ENCODE results near the gene KIRREL3.

The KIRREL3 gene

DNA sequence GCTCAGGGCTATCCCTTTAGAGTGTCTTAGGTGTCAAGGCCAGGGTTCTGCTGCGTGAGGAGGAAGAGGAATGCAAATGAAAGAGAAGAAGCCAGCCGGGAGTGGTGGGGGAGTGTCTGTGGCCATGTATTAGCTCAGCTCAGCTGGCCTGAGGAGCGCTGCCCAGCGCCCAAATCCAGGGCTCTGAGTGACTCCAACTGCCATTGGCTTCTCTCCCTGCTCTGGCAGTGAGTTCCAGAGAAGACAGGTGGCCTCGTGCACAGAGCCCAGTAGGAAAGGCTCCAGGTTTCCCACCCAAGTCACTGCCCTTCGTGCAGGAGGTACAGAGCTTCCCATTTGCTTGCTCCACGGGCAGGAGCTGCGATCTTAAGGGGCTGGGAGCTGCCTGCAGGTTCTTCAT lies 302.0 kb downstream of the KIRREL3 start:
- no peak for DNase-seq (ENCODE audit: low read depth in 1 of 2, low spot score in 1 of 2)
- Histone ChIP-seq H3K4me3 (replicated peaks; ENCODE audit: insufficient read depth, low read length) (no peak overlapping the region), H3K27me3 (ENCODE audit: insufficient read depth, poor library complexity, severe bottlenecking) (no peaks in the 10 kb centered on the region), H3K27ac (replicated peaks) (no peak overlapping the region)
- TF ChIP-seq, protein P1, sequence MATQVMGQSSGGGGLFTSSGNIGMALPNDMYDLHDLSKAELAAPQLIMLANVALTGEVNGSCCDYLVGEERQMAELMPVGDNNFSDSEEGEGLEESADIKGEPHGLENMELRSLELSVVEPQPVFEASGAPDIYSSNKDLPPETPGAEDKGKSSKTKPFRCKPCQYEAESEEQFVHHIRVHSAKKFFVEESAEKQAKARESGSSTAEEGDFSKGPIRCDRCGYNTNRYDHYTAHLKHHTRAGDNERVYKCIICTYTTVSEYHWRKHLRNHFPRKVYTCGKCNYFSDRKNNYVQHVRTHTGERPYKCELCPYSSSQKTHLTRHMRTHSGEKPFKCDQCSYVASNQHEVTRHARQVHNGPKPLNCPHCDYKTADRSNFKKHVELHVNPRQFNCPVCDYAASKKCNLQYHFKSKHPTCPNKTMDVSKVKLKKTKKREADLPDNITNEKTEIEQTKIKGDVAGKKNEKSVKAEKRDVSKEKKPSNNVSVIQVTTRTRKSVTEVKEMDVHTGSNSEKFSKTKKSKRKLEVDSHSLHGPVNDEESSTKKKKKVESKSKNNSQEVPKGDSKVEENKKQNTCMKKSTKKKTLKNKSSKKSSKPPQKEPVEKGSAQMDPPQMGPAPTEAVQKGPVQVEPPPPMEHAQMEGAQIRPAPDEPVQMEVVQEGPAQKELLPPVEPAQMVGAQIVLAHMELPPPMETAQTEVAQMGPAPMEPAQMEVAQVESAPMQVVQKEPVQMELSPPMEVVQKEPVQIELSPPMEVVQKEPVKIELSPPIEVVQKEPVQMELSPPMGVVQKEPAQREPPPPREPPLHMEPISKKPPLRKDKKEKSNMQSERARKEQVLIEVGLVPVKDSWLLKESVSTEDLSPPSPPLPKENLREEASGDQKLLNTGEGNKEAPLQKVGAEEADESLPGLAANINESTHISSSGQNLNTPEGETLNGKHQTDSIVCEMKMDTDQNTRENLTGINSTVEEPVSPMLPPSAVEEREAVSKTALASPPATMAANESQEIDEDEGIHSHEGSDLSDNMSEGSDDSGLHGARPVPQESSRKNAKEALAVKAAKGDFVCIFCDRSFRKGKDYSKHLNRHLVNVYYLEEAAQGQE (IDR thresholded peaks at IDR 0.05; ENCODE audit: insufficient replicate concordance, low read depth): no peak
- TF ChIP-seq POLR2AphosphoS5 (IDR thresholded peaks at IDR 0.05; ENCODE audit: low read depth) (no peak), GABPA (IDR thresholded peaks at IDR 0.05; ENCODE audit: low read depth) (no peak), SPI1 (IDR thresholded peaks at IDR 0.05; ENCODE audit: borderline replicate concordance, low read depth) (no peak)
- TF ChIP-seq, protein P2, sequence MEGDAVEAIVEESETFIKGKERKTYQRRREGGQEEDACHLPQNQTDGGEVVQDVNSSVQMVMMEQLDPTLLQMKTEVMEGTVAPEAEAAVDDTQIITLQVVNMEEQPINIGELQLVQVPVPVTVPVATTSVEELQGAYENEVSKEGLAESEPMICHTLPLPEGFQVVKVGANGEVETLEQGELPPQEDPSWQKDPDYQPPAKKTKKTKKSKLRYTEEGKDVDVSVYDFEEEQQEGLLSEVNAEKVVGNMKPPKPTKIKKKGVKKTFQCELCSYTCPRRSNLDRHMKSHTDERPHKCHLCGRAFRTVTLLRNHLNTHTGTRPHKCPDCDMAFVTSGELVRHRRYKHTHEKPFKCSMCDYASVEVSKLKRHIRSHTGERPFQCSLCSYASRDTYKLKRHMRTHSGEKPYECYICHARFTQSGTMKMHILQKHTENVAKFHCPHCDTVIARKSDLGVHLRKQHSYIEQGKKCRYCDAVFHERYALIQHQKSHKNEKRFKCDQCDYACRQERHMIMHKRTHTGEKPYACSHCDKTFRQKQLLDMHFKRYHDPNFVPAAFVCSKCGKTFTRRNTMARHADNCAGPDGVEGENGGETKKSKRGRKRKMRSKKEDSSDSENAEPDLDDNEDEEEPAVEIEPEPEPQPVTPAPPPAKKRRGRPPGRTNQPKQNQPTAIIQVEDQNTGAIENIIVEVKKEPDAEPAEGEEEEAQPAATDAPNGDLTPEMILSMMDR (IDR thresholded peaks at IDR 0.05; ENCODE audit: insufficient read depth, low read length): no peak

DNA sequence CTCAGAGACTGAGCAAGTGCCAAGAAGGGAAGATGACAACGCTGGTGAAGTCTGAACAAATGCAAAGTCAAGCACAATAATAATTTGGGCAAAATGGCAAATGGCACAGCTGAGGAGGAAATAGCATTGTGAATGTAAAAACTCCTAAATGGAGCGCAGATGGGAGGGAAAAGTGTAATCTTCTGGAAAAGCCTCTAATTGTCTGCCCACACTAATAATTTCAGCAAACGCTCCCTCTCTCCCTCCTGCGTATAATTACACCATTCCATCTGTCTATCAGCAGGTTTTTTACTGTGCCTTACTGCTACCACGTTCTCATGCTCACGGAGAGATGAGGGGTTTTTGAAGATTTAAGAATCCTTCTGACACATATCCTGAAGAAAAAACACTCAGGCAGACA lies 302.6 kb downstream of the KIRREL3 start:
- H3K4me3 ChIP-seq (replicated peaks; ENCODE audit: insufficient read depth, low read length): no peak overlapping the region
- H3K27me3 ChIP-seq (ENCODE audit: insufficient read depth, poor library complexity, severe bottlenecking): no peaks in the 10 kb centered on the region
- DNase-seq (ENCODE audit: low read depth in 1 of 2, low spot score in 1 of 2): no peak
- TF ChIP-seq GABPA (IDR thresholded peaks at IDR 0.05; ENCODE audit: low read depth) (no peak), POLR2AphosphoS5 (IDR thresholded peaks at IDR 0.05; ENCODE audit: low read depth) (no peak), SPI1 (IDR thresholded peaks at IDR 0.05; ENCODE audit: borderline replicate concordance, low read depth) (no peak)
- TF ChIP-seq, protein P2 (IDR thresholded peaks at IDR 0.05; ENCODE audit: insufficient read depth, low read length): no peak
- TF ChIP-seq, protein P1 (IDR thresholded peaks at IDR 0.05; ENCODE audit: insufficient replicate concordance, low read depth): no peak
- no peak overlapping the region for H3K27ac ChIP-seq (replicated peaks)

DNA sequence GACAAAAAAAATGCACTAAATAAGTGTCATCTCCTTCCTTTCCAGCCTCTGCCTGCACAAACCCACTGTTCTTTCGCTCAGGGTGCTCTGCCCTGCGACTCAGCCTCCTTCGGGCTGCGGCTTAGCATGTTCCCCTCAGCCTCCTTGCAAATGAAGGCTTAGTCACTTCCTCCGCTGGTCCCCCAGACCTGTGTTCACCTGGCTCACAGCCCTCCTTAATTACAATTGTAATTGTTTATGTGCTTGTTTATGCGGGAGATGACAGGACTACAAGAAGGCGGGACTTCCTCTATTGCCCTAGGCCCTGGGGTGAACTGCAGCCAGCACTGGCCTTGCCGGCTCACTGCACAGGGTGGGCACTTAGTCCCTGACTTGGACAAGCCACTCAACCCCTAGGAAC lies 303.6 kb downstream of the KIRREL3 start:
- no peaks in the 10 kb centered on the region for H3K27me3 ChIP-seq (ENCODE audit: insufficient read depth, poor library complexity, severe bottlenecking)
- no peak overlapping the region for H3K4me3 ChIP-seq (replicated peaks; ENCODE audit: insufficient read depth, low read length)
- no peak overlapping the region for H3K27ac ChIP-seq (replicated peaks)
- TF ChIP-seq POLR2AphosphoS5 (IDR thresholded peaks at IDR 0.05; ENCODE audit: low read depth) (no peak), GABPA (IDR thresholded peaks at IDR 0.05; ENCODE audit: low read depth) (no peak), SPI1 (IDR thresholded peaks at IDR 0.05; ENCODE audit: borderline replicate concordance, low read depth) (no peak)
- TF ChIP-seq, protein P2 (IDR thresholded peaks at IDR 0.05; ENCODE audit: insufficient read depth, low read length): no peak
- TF ChIP-seq, protein P1 (IDR thresholded peaks at IDR 0.05; ENCODE audit: insufficient replicate concordance, low read depth): no peak
- DNase-seq (ENCODE audit: low read depth in 1 of 2, low spot score in 1 of 2): no peak

Measured in HL-60 (cell line).